COLO668 (cell line): ENCODE results near the gene CD160.
"Not testable (repeated sequence)": the region's sequence is repeated elsewhere in the genome, so short reads cannot be mapped to it uniquely, and the experiment has no call there.

ENCODE experiments used
- DNase-seq: peaks from one replicate; lab custom pipeline; 2025; ENCODE audit not compliant: unreplicated experiment; lab: John Stamatoyannopoulos, UW

CD160 gene

GRCh38 chr1:145757420-145757819, 38.1 kb downstream of the CD160 start:
- no peak for DNase-seq

- no peak for DNase-seq
Measured at GRCh38 chr1:145758116-145758515, 38.8 kb downstream of the CD160 start.

GRCh38 chr1:145758575-145758974, 39.3 kb downstream of the CD160 start:
- DNase-seq = no peak

- no peak for DNase-seq
Measured at GRCh38 chr1:145759721-145760120, 40.4 kb downstream of the CD160 start.

- not testable (repeated sequence) for DNase-seq
Measured at GRCh38 chr1:145760395-145760949, 41.2 kb downstream of the CD160 start.

GRCh38 chr1:145761498-145761897, 42.2 kb downstream of the CD160 start:
- not testable (repeated sequence) for DNase-seq

- not testable (repeated sequence) for DNase-seq
Measured at GRCh38 chr1:145762001-145762400, 42.7 kb downstream of the CD160 start.

GRCh38 chr1:145764231-145764940, 45.1 kb downstream of the CD160 start:
- DNase-seq = not testable (repeated sequence)

GRCh38 chr1:145765127-145765526, 45.8 kb downstream of the CD160 start:
- DNase-seq = not testable (repeated sequence)

GRCh38 chr1:145765585-145766360, 46.5 kb downstream of the CD160 start:
- not testable (repeated sequence) for DNase-seq

- not testable (repeated sequence) for DNase-seq
Measured at GRCh38 chr1:145766926-145767325, 47.6 kb downstream of the CD160 start.

- DNase-seq = not testable (repeated sequence)
Measured at GRCh38 chr1:145768004-145768403, 48.7 kb downstream of the CD160 start.

GRCh38 chr1:145771056-145771455, 51.8 kb downstream of the CD160 start:
- no peak for DNase-seq

- no peak for DNase-seq
Measured at GRCh38 chr1:145773423-145773822, 54.1 kb downstream of the CD160 start.

GRCh38 chr1:145777357-145778145, 58.3 kb downstream of the CD160 start:
- no peak for DNase-seq

GRCh38 chr1:145778146-145778540, 58.8 kb downstream of the CD160 start:
- no peak for DNase-seq

GRCh38 chr1:145782272-145783099, 63.2 kb downstream of the CD160 start:
- no peak for DNase-seq

GRCh38 chr1:145784409-145784808, 65.1 kb downstream of the CD160 start:
- no peak for DNase-seq

GRCh38 chr1:145785547-145785946, 66.2 kb downstream of the CD160 start:
- DNase-seq = no peak

GRCh38 chr1:145786271-145786670, 67.0 kb downstream of the CD160 start:
- no peak for DNase-seq
